Measurements from ENCODE around the gene KRTAP5-6.
"Not testable (repeated sequence)": the region's sequence is repeated elsewhere in the genome, so short reads cannot be mapped to it uniquely, and the experiment has no call there.

Gene KRTAP5-6

GRCh38 chr11:1676229-1676740 lies 20.7 kb upstream of the KRTAP5-6 start:
- Histone ChIP-seq H3K36me3 (no peaks in the 10 kb centered on the region), H3K4me1 (0 out of 20 replicates have a peak, but pooled peaks cover 0 to 6% (median 0%) of the 10 kb centered on the region in 10 experiments), H4K20me1 (no peaks in the 10 kb centered on the region), H3K9me3 (replicated peaks in 1 of 11) (peaks cover 4 to 6% (median 5%) of the 10 kb centered on the region in 11 experiments; a peak in 17 of 22 replicates), H3K4me3 (no peak overlapping the region), H3K27me3 (peaks cover 0 to 18% (median 7%) of the 10 kb centered on the region in 11 experiments; a peak in 9 of 22 replicates), H3K27ac (no peak overlapping the region), H3K9ac (no peak overlapping the region), H3K4me2 (no peak overlapping the region)
- no peak for TF ChIP-seq Cebpa-rat (IDR thresholded peaks at IDR 0.05)

- Histone ChIP-seq H3K27ac (no peak overlapping the region), H3K9ac (no peak overlapping the region), H3K4me3 (no peak overlapping the region), H3K4me2 (no peak overlapping the region), H3K9me3 (replicated peaks in 1 of 11) (peaks cover 4 to 6% (median 5%) of the 10 kb centered on the region in 11 experiments; a peak in 17 of 22 replicates), H4K20me1 (no peaks in the 10 kb centered on the region), H3K27me3 (peaks cover 0 to 2% (median 0%) of the 10 kb centered on the region in 11 experiments; a peak in 1 of 22 replicates), H3K36me3 (no peaks in the 10 kb centered on the region), H3K4me1 (peaks cover 7 to 15% (median 12%) of the 10 kb centered on the region in 10 experiments; a peak in 17 of 20 replicates)
- no peak for TF ChIP-seq Cebpa-rat (IDR thresholded peaks at IDR 0.05)
Measured at GRCh38 chr11:1679881-1680280, 17.1 kb upstream of the KRTAP5-6 start.

GRCh38 chr11:1682225-1682905 lies 14.6 kb upstream of the KRTAP5-6 start:
- Histone ChIP-seq H3K9me3 (replicated peaks in 1 of 11) (peaks cover 4 to 6% (median 5%) of the 10 kb centered on the region in 11 experiments; a peak in 17 of 22 replicates), H3K27me3 (no peaks in the 10 kb centered on the region), H3K9ac (no peak overlapping the region), H3K4me1 (peaks cover 7 to 15% (median 12%) of the 10 kb centered on the region in 10 experiments; a peak in 17 of 20 replicates), H3K4me3 (no peak overlapping the region), H3K4me2 (peak overlapping the region; percentile 20 to 69 (median 57); a peak in 21 of 22 replicates), H3K27ac (peak overlapping the region in 2 of 11 experiments; percentile 20 to 32; a peak in 1 of 22 replicates), H3K36me3 (no peaks in the 10 kb centered on the region), H4K20me1 (no peaks in the 10 kb centered on the region)
- no peak for TF ChIP-seq Cebpa-rat (IDR thresholded peaks at IDR 0.05)

- Histone ChIP-seq H3K4me2 (peak overlapping the region in 2 of 11 experiments; percentile 61 to 69; a peak in 2 of 22 replicates), H3K4me1 (peaks cover 7 to 15% (median 12%) of the 10 kb centered on the region in 10 experiments; a peak in 17 of 20 replicates)
- H3K9me3 ChIP-seq (replicated peaks in 1 of 11); H4K20me1 ChIP-seq; H3K27ac ChIP-seq; H3K9ac ChIP-seq; H3K27me3 ChIP-seq; H3K4me3 ChIP-seq; H3K36me3 ChIP-seq: not testable (repeated sequence)
Measured at GRCh38 chr11:1683216-1683615, 13.8 kb upstream of the KRTAP5-6 start.

GRCh38 chr11:1683904-1684572 lies 13.0 kb upstream of the KRTAP5-6 start:
- H3K27ac ChIP-seq; H3K36me3 ChIP-seq; H3K4me2 ChIP-seq; H3K9ac ChIP-seq; H4K20me1 ChIP-seq; H3K9me3 ChIP-seq (replicated peaks in 1 of 11); H3K27me3 ChIP-seq; H3K4me3 ChIP-seq: not testable (repeated sequence)
- H3K4me1 ChIP-seq: peaks cover 7 to 17% (median 13%) of the 10 kb centered on the region in 10 experiments; a peak in 17 of 20 replicates

GRCh38 chr11:1684886-1685874 lies 11.8 kb upstream of the KRTAP5-6 start:
- not testable (repeated sequence) for H3K27ac ChIP-seq; H3K9ac ChIP-seq; H3K4me2 ChIP-seq; H3K36me3 ChIP-seq; H3K9me3 ChIP-seq (replicated peaks in 1 of 11); H3K4me3 ChIP-seq; H4K20me1 ChIP-seq
- H3K27me3 ChIP-seq: peaks cover 9 to 19% (median 13%) of the 10 kb centered on the region in 11 experiments
- peaks cover 7 to 29% (median 22%) of the 10 kb centered on the region in 10 experiments; a peak in 17 of 20 replicates for H3K4me1 ChIP-seq

- H3K9ac ChIP-seq; H3K27ac ChIP-seq; H4K20me1 ChIP-seq; H3K9me3 ChIP-seq (replicated peaks in 1 of 11); H3K4me3 ChIP-seq; H3K4me2 ChIP-seq; H3K36me3 ChIP-seq: not testable (repeated sequence)
- H3K27me3 ChIP-seq: peaks cover 20 to 30% (median 23%) of the 10 kb centered on the region in 11 experiments
- H3K4me1 ChIP-seq: peaks cover 7 to 37% (median 24%) of the 10 kb centered on the region in 10 experiments; a peak in 17 of 20 replicates
Measured at GRCh38 chr11:1686220-1686619, 10.8 kb upstream of the KRTAP5-6 start.

GRCh38 chr11:1688336-1688947 lies 8.6 kb upstream of the KRTAP5-6 start:
- not testable (repeated sequence) for H4K20me1 ChIP-seq; H3K27ac ChIP-seq; H3K36me3 ChIP-seq; H3K9ac ChIP-seq; H3K9me3 ChIP-seq (replicated peaks in 1 of 11); H3K4me3 ChIP-seq
- H3K27me3 ChIP-seq: peaks cover 25 to 47% (median 36%) of the 10 kb centered on the region in 11 experiments
- peaks cover 1 to 32% (median 16%) of the 10 kb centered on the region in 10 experiments; a peak in 19 of 20 replicates for H3K4me1 ChIP-seq
- H3K4me2 ChIP-seq: peak overlapping the region in 2 of 11 experiments; percentile 12 to 25; a peak in 3 of 22 replicates

- H3K36me3 ChIP-seq; H3K4me3 ChIP-seq; H4K20me1 ChIP-seq; H3K9me3 ChIP-seq (replicated peaks in 1 of 11); H3K27ac ChIP-seq; H3K9ac ChIP-seq: not testable (repeated sequence)
- Histone ChIP-seq H3K4me1 (peaks cover 10 to 43% (median 26%) of the 10 kb centered on the region in 10 experiments), H3K27me3 (peaks cover 25 to 47% (median 36%) of the 10 kb centered on the region in 11 experiments), H3K4me2 (peak overlapping the region in 8 of 11 experiments; percentile 30 to 66 (median 57); a peak in 15 of 22 replicates)
Measured at GRCh38 chr11:1689250-1690166, 7.5 kb upstream of the KRTAP5-6 start.
